ENCODE data around the gene PHKA1.
"Not testable (repeated sequence)": the region's sequence is repeated elsewhere in the genome, so short reads cannot be mapped to it uniquely, and the experiment has no call there.

DNA sequence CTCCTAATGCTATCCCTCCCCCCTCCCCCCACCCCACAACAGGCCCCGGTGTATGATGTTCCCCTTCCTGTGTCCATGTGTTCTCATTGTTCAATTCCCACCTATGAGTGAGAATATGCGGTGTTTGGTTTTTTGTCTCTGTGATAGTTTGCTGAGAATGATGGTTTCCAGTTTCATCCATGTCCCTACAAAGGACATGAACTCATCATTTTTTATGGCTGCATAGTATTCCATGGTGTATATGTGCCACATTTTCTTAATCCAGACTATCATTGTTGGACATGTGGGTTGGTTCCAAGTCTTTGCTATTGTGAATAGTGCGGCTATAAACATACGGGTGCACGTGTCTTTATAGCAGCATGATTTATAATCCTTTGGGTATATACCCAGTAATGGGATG is 44.6 kb downstream of the PHKA1 start:
- TF ChIP-seq, protein P1, sequence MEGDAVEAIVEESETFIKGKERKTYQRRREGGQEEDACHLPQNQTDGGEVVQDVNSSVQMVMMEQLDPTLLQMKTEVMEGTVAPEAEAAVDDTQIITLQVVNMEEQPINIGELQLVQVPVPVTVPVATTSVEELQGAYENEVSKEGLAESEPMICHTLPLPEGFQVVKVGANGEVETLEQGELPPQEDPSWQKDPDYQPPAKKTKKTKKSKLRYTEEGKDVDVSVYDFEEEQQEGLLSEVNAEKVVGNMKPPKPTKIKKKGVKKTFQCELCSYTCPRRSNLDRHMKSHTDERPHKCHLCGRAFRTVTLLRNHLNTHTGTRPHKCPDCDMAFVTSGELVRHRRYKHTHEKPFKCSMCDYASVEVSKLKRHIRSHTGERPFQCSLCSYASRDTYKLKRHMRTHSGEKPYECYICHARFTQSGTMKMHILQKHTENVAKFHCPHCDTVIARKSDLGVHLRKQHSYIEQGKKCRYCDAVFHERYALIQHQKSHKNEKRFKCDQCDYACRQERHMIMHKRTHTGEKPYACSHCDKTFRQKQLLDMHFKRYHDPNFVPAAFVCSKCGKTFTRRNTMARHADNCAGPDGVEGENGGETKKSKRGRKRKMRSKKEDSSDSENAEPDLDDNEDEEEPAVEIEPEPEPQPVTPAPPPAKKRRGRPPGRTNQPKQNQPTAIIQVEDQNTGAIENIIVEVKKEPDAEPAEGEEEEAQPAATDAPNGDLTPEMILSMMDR (conservative IDR thresholded peaks at IDR 0.05; ENCODE audit: low read depth, low read length), result not testable (repeated sequence)
- TF ChIP-seq EZH2 (IDR thresholded peaks at IDR 0.05; ENCODE audit: borderline replicate concordance, low read depth, low read length, poor library complexity, severe bottlenecking), result not testable (repeated sequence)

All from A673 (cell line).